ENCODE data around the gene SLC17A1. TPM values are rescaled to one million over a fixed set of nuclear protein-coding genes. Genes with fewer than 3 reads are reported as not detected.

The SLC17A1 gene
- total and polyA plus RNA-seq, 2 of the 4 experiments (the other 2 are of a cell fraction), result not detected

- dilution Hi-C loops (cut with HindIII; ENCODE audit: low sequenced_read_pairs, unreplicated experiment), result no loop called here
- TF ChIP-seq MAFK (IDR thresholded peaks at IDR 0.05; ENCODE audit: low read depth, low read length), result no peak
- TF ChIP-seq NFE2L2 (IDR thresholded peaks at IDR 0.05; ENCODE audit: low read depth, low read length), result no peak
- TF ChIP-seq BHLHE40 (IDR thresholded peaks at IDR 0.05; ENCODE audit: low read depth, low read length), result no peak
- TF ChIP-seq, protein P1, sequence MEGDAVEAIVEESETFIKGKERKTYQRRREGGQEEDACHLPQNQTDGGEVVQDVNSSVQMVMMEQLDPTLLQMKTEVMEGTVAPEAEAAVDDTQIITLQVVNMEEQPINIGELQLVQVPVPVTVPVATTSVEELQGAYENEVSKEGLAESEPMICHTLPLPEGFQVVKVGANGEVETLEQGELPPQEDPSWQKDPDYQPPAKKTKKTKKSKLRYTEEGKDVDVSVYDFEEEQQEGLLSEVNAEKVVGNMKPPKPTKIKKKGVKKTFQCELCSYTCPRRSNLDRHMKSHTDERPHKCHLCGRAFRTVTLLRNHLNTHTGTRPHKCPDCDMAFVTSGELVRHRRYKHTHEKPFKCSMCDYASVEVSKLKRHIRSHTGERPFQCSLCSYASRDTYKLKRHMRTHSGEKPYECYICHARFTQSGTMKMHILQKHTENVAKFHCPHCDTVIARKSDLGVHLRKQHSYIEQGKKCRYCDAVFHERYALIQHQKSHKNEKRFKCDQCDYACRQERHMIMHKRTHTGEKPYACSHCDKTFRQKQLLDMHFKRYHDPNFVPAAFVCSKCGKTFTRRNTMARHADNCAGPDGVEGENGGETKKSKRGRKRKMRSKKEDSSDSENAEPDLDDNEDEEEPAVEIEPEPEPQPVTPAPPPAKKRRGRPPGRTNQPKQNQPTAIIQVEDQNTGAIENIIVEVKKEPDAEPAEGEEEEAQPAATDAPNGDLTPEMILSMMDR (conservative IDR thresholded peaks at IDR 0.05; ENCODE audit: low read depth, low read length), result no peak
- TF ChIP-seq, protein P2, sequence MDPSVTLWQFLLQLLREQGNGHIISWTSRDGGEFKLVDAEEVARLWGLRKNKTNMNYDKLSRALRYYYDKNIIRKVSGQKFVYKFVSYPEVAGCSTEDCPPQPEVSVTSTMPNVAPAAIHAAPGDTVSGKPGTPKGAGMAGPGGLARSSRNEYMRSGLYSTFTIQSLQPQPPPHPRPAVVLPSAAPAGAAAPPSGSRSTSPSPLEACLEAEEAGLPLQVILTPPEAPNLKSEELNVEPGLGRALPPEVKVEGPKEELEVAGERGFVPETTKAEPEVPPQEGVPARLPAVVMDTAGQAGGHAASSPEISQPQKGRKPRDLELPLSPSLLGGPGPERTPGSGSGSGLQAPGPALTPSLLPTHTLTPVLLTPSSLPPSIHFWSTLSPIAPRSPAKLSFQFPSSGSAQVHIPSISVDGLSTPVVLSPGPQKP (IDR thresholded peaks at IDR 0.05; ENCODE audit: borderline replicate concordance, low read depth, low read length), result no peak
Measured at GRCh38 chr6:25863360-25863759, 31.5 kb upstream of the SLC17A1 start.

More at GRCh38 chr6:25863360-25863759, 31.5 kb upstream of the SLC17A1 start:
- Histone ChIP-seq H2AK9ac (replicated peaks; ENCODE audit: low read depth, low read length, poor library complexity) (no peak overlapping the region), H3K36me3 (ENCODE audit: control insufficient read depth, insufficient read depth, low read length) (no peaks in the 10 kb centered on the region), H3K14ac (replicated peaks; ENCODE audit: low read depth, low read length) (no peak overlapping the region), H3K4ac (ENCODE audit: low read depth, low read length) (no peak overlapping the region), H3K4me2 (ENCODE audit: low read depth, low read length) (no peak overlapping the region), H2AK5ac (ENCODE audit: low read depth, low read length) (no peak overlapping the region), H3K79me1 (ENCODE audit: low read depth in 1 of 2, low read length in 2 of 2) (no peaks in the 10 kb centered on the region), H2BK15ac (ENCODE audit: low read depth, low read length) (no peak overlapping the region), H4K20me1 (ENCODE audit: insufficient read depth, low read length) (no peaks in the 10 kb centered on the region), H3K4me3 (ENCODE audit: insufficient read depth, low read depth, low read length) (no peak overlapping the region), H3K56ac (ENCODE audit: extremely low read depth, insufficient read depth, low read length) (no peak overlapping the region), H3K27ac (ENCODE audit: insufficient read depth, low read length) (no peak overlapping the region), H2BK20ac (ENCODE audit: low read depth, low read length) (no peak overlapping the region), H3K9ac (ENCODE audit: low read depth, low read length) (no peak overlapping the region), H3K9me3 (ENCODE audit: control insufficient read depth, insufficient read depth, low read length) (no peaks in the 10 kb centered on the region), H3K4me1 (ENCODE audit: control insufficient read depth, insufficient read depth, low read length) (no peaks in the 10 kb centered on the region), H2AFZ (replicated peaks; ENCODE audit: low read length, poor library complexity) (no peak overlapping the region), H2BK5ac (ENCODE audit: low read depth, low read length, poor library complexity, severe bottlenecking) (no peak overlapping the region), H3K9me1 (ENCODE audit: insufficient read depth, low read length) (no peaks in the 10 kb centered on the region), H3K18ac (ENCODE audit: low read depth, low read length) (no peak overlapping the region), H4K91ac (ENCODE audit: insufficient read depth, low read depth, low read length) (no peak overlapping the region), H3K23ac (ENCODE audit: low read depth, low read length) (no peak overlapping the region), H3K27me3 (ENCODE audit: control insufficient read depth, insufficient read depth, low read length) (no peaks in the 10 kb centered on the region), H2BK120ac (ENCODE audit: low read depth, low read length) (no peak overlapping the region), H4K5ac (ENCODE audit: low read depth, low read length) (no peak overlapping the region), H4K8ac (ENCODE audit: low read depth in 2 of 2, low read length in 2 of 2) (no peak overlapping the region)
- ChIA-PET CTCF (no interaction called here), POLR2A (ENCODE audit: unreplicated experiment) (no interaction called here)
- no CpG with 5 or more reads among the region's 2 CpGs for WGBS, 2 experiments (ENCODE audit: extremely low coverage in 2 of 2, insufficient read length in 1 of 2)
- intact Hi-C loops (cut with micrococcal nuclease) (no loop called here), in situ Hi-C loops (cut with MboI; ENCODE audit: low sequenced_read_pairs) (no loop called here)
- no peak for ATAC-seq (ENCODE audit: low read depth)
- no TSS peak for BruUV-seq (replicated peaks)
- no peak for DNase-seq
